Measurements from ENCODE around the gene MAPK12. TPM values are rescaled to one million over a fixed set of nuclear protein-coding genes. Genes with fewer than 3 reads are reported as not detected.

The MAPK12 gene
- total and polyA plus RNA-seq, 2 of the 8 experiments (the other 6 are each of a cell fraction or from before 2014, with no cell fraction given) = 17.3 to 20.3 TPM

DNA sequence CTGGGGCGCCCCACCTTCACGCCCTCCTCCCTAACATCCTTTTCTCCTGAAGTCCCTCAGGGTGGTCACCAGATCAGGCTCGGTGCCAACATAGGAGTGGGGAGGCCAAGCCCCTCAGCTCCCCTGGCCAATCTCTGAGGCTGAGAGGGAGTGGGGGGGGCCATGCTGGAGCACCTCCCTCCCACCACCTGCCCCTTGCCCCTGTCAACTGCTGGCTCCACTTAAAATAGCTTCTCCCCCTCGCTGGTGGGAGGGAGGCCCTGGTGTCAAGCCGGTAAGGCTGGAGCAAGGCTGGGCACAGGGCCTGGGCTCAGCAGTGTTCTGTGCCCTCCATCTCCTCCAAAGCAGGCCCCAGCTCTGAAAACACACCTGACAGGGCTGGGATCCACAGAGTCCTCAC, 41.1 kb upstream of the MAPK12 start:
- FAIRE-seq (no peak), DNase-seq (ENCODE audit: low read depth in 1 of 2, low spot score in 2 of 2) (no peak)
- Histone ChIP-seq H3K79me1 (ENCODE audit: low read depth, low read length) (peaks cover 9% of the 10 kb centered on the region), H3K9me3 (ENCODE audit: insufficient read depth in 2 of 2, low read depth in 1 of 2, low read length in 1 of 2) (no peaks in the 10 kb centered on the region), H2AFZ (ENCODE audit: low read length) (no peak overlapping the region), H3K4ac (replicated peaks; ENCODE audit: insufficient read length, low read depth, low read length) (no peak overlapping the region), H3K23ac (ENCODE audit: insufficient read length) (no peak overlapping the region), H2BK20ac (ENCODE audit: low read length) (no peak overlapping the region), H4K91ac (replicated peaks; ENCODE audit: insufficient read length, low read length) (peak overlapping the region; percentile 40), H3K4me1 (replicated peaks in 1 of 4; ENCODE audit: control insufficient read depth in 3 of 4, insufficient read depth in 4 of 4, low read length in 3 of 4) (peaks cover 3 to 45% (median 23%) of the 10 kb centered on the region in 4 experiments), H3K14ac (ENCODE audit: insufficient read length) (no peak overlapping the region), H4K8ac (ENCODE audit: extremely low read depth, insufficient read depth, low read length) (0 out of 2 replicates have a peak overlapping the region, but pooled peaks have one; percentile 35), H2BK5ac (ENCODE audit: low read depth, low read length) (no peak overlapping the region), H2BK12ac (ENCODE audit: low read depth, low read length) (no peak overlapping the region), H3K36me3 (ENCODE audit: control insufficient read depth in 2 of 4, insufficient read depth in 4 of 4, low read length in 3 of 4) (no peaks in the 10 kb centered on the region), H3K4me3 (ENCODE audit: extremely low read depth in 1 of 4, insufficient read depth in 2 of 4, low read depth in 3 of 4, low read length in 4 of 4) (no peak overlapping the region), H3K18ac (ENCODE audit: extremely low read depth, low read length) (no peak overlapping the region), H4K20me1 (replicated peaks in 1 of 2; ENCODE audit: control insufficient read depth in 1 of 2, insufficient read depth in 2 of 2, low read length in 2 of 2) (peaks cover 11 to 32% of the 10 kb centered on the region in 2 experiments), H3K27me3 (replicated peaks in 1 of 4; ENCODE audit: control insufficient read depth in 3 of 4, extremely low read depth in 1 of 4, insufficient read depth in 3 of 4, low read length in 3 of 4) (no peaks in the 10 kb centered on the region; a peak in 2 of 7 replicates), H3K79me2 (ENCODE audit: control insufficient read depth in 1 of 2, insufficient read depth in 2 of 2, low read length in 2 of 2) (peaks cover 0 to 19% of the 10 kb centered on the region in 2 experiments; a peak in 3 of 4 replicates), H3K4me2 (ENCODE audit: insufficient read depth in 1 of 2, low read depth in 2 of 2, low read length in 2 of 2) (no peak overlapping the region), H2AK5ac (ENCODE audit: low read depth, low read length) (0 out of 2 replicates have a peak overlapping the region, but pooled peaks have one; percentile 13), H3K23me2 (ENCODE audit: low read depth, low read length) (peaks cover 11% of the 10 kb centered on the region; the same call in 1 of the 2 replicates), H2BK120ac (replicated peaks; ENCODE audit: low read depth, low read length) (no peak overlapping the region), H4K5ac (ENCODE audit: insufficient read length, low read depth, low read length) (no peak overlapping the region), H2BK15ac (ENCODE audit: low read length) (no peak overlapping the region), H3K9ac (replicated peaks in 1 of 4; ENCODE audit: extremely low read depth in 1 of 4, low read depth in 3 of 4, low read length in 3 of 4) (no peak overlapping the region), H3K56ac (replicated peaks; ENCODE audit: insufficient read length, low read depth, low read length) (no peak overlapping the region), H3K27ac (ENCODE audit: low read depth, low read length) (no peak overlapping the region)
- TF ChIP-seq BACH1 (IDR thresholded peaks at IDR 0.05; ENCODE audit: low read length) (no peak), POLR2A (IDR thresholded peaks at IDR 0.05; ENCODE audit: control extremely low read depth in 1 of 2, low read depth in 2 of 2, low read length in 2 of 2) (no peak), CBX8 (IDR thresholded peaks at IDR 0.05; ENCODE audit: borderline replicate concordance, low read depth, low read length) (no peak)
- 94% methylated on average over 5 of the region's 5 CpGs; no CpG with 5 or more reads in 1 of the 2 experiments for WGBS, 2 experiments (ENCODE audit: extremely low coverage in 1 of 2, insufficient coverage in 1 of 2, insufficient read length in 1 of 2, insufficient replicate concordance in 2 of 2, low coverage in 1 of 2, low lambda C conversion rate in 2 of 2, missing lambda C conversion rate in 1 of 2)
- ChIA-PET CTCF (ENCODE audit: partially characterized antibody) (interaction anchor here (1.1 to 3.2 kb wide), 6 partner anchors 9 to 40 kb away, joined by 3 to 16 read pairs (median 7); no protein-coding TSS in a partner anchor), POLR2A (ENCODE audit: partially characterized antibody) (interaction anchor here (0.7 kb wide), 1 partner anchor 15 kb away, joined by 3 read pairs; no protein-coding TSS in a partner anchor)

Measured in H1 (cell line).